Caco-2 (cell line): ENCODE measurements around the gene LTA4H. TPM values are rescaled to one million over a fixed set of nuclear protein-coding genes. Genes with fewer than 3 reads are reported as not detected.
"Not testable (repeated sequence)": the region's sequence is repeated elsewhere in the genome, so short reads cannot be mapped to it uniquely, and the experiment has no call there.

Source experiments
- BruUV-seq: library from RNA; stranded (reverse); fragments of 400-500 nt; replicated peaks from 2 replicates; lab custom pipeline; 2021; lab: Mats Ljungman, UMichigan
- CTCF ChIA-PET: fragments of 300-600 bp; sonication (Branson Sonifier 250); formaldehyde crosslinking; loops from one replicate; lab custom pipeline; 2022; ENCODE audit warnings: antibody characterized with exemption; lab: Charles Lee
- POLR2A ChIA-PET: fragments of 300-600 bp; sonication (Branson Sonifier 250); formaldehyde crosslinking; loops from one replicate; lab custom pipeline; 2022; ENCODE audit warnings: antibody characterized with exemption; lab: Charles Lee
- DNase-seq, 2 experiments: peaks; one replicate each; pipeline versions ENCODE4 v3.0.0 to v3.0.0-alpha.2; 2020 to 2022
- H3K27me3 ChIP-seq: replicated peaks from 2 replicates; pipeline ENCODE4 v1.6.0; 2011; ENCODE audit warnings: low read length; ENCODE audit not compliant: control insufficient read depth, insufficient read depth
- H3K36me3 ChIP-seq: 2 replicates; pipeline ENCODE4 v1.5.1; 2011; ENCODE audit warnings: low read length; ENCODE audit not compliant: control insufficient read depth, insufficient read depth
- H3K4me1 ChIP-seq: fragments of 250-450 bp; sonication (Bioruptor Pico); 2 replicates; pipeline ENCODE4 v1.5.1; 2020; ENCODE audit warnings: mild to moderate bottlenecking
- H3K4me3 ChIP-seq: 2 replicates; pipeline ENCODE4 v1.5.1; 2011; ENCODE audit warnings: low read depth, mild to moderate bottlenecking, control low read depth, low read length
- H3K9me3 ChIP-seq: fragments of 250-450 bp; sonication (Bioruptor Pico); 2 replicates; pipeline ENCODE4 v1.5.1; 2020; ENCODE audit warnings: mild to moderate bottlenecking, moderate library complexity
- H3K27ac Mint-ChIP-seq: one replicate; pipeline ENCODE4 v1.8.0; 2022; ENCODE audit warnings: mixed read lengths; ENCODE audit not compliant: unreplicated experiment
- H3K27me3 Mint-ChIP-seq: one replicate; pipeline ENCODE4 v1.8.0; 2022; ENCODE audit warnings: mixed read lengths; ENCODE audit not compliant: insufficient read depth, unreplicated experiment
- H3K36me3 Mint-ChIP-seq: one replicate; pipeline ENCODE4 v1.8.0; 2022; ENCODE audit warnings: mild to moderate bottlenecking, mixed read lengths; ENCODE audit not compliant: insufficient read depth, unreplicated experiment
- H3K4me1 Mint-ChIP-seq: one replicate; pipeline ENCODE4 v1.8.0; 2022; ENCODE audit warnings: low read depth, mixed read lengths; ENCODE audit not compliant: unreplicated experiment
- H3K4me3 Mint-ChIP-seq: one replicate; pipeline ENCODE4 v1.8.0; 2022; ENCODE audit warnings: mild to moderate bottlenecking, moderate library complexity, mixed read lengths; ENCODE audit not compliant: unreplicated experiment
- H3K9me3 Mint-ChIP-seq: one replicate; pipeline ENCODE4 v1.8.0; 2022; ENCODE audit warnings: mixed read lengths; ENCODE audit not compliant: unreplicated experiment
- CTCF ChIP-seq, 2 experiments: fragments of 200-600 bp in 1 of 2; IDR thresholded peaks; 1 replicate in 1 of 2; 2 replicates in 1 of 2; pipeline versions ENCODE4 v1.5.1 to v1.8.0; 2011 to 2022; ENCODE audit warnings: antibody characterized with exemption in 1 of 2, control low read depth in 1 of 2, inconsistent platforms in 1 of 2, low read depth in 1 of 2, low read length in 1 of 2, mild to moderate bottlenecking in 1 of 2, moderate library complexity in 1 of 2; ENCODE audit not compliant: insufficient read depth in 1 of 2, severe bottlenecking in 1 of 2, unreplicated experiment in 1 of 2
- intact Hi-C: fragments of 100-400 bp; cut with micrococcal nuclease; formaldehyde crosslinking; loops from one replicate; pipeline ENCODE4 v1.10.0; 2022; ENCODE audit not compliant: unreplicated experiment
- total RNA-seq: library from RNA; stranded (reverse); gene quantifications from 2 replicates; pipeline ENCODE4 v1.2.3, GENCODE V29; 2022

Gene LTA4H
- total RNA-seq, 1 experiment from 2014 or later: 56.7 TPM

- Mint-ChIP-seq H3K27ac (no peak overlapping the region), H3K27me3 (no peaks in the 10 kb centered on the region), H3K4me3 (no peak overlapping the region), H3K36me3 (peaks cover 1% of the 10 kb centered on the region), H3K4me1 (peaks cover 7% of the 10 kb centered on the region), H3K9me3 (no peaks in the 10 kb centered on the region)
- no peaks in the 10 kb centered on the region for H3K27me3 ChIP-seq
- intact Hi-C loops: no loop called here
- no peaks in the 10 kb centered on the region for H3K36me3 ChIP-seq
- POLR2A ChIA-PET: no interaction called here
- TF ChIP-seq CTCF (IDR thresholded peaks at IDR 0.05; ENCODE audit: insufficient read depth in 1 of 2, low read depth in 1 of 2, low read length in 1 of 2, severe bottlenecking in 1 of 2, unreplicated experiment in 1 of 2): no peak
- no peak for DNase-seq
- BruUV-seq: no TSS peak
- no peaks in the 10 kb centered on the region for H3K9me3 ChIP-seq
- CTCF ChIA-PET: interaction anchor here (0.7 to 1.3 kb wide), 2 partner anchors 147 to 216 kb away, joined by 3 to 5 read pairs; no protein-coding TSS in a partner anchor
- H3K4me3 ChIP-seq: no peak overlapping the region
- no peaks in the 10 kb centered on the region for H3K4me1 ChIP-seq
Measured at GRCh38 chr12:96068111-96068510, 32.7 kb upstream of the LTA4H start.

GRCh38 chr12:96065776-96066175 lies 30.4 kb upstream of the LTA4H start:
- POLR2A ChIA-PET, H3K27ac Mint-ChIP-seq, H3K9me3 Mint-ChIP-seq, H3K36me3 Mint-ChIP-seq, H3K27me3 ChIP-seq, H3K4me3 Mint-ChIP-seq, H3K9me3 ChIP-seq, H3K36me3 ChIP-seq, H3K4me3 ChIP-seq, H3K4me1 Mint-ChIP-seq, DNase-seq, BruUV-seq, intact Hi-C loops, H3K4me1 ChIP-seq, H3K27me3 Mint-ChIP-seq: not testable (repeated sequence)
- CTCF ChIA-PET: interaction anchor here (2.1 kb wide), 1 partner anchor 150 kb away, joined by 7 read pairs; no protein-coding TSS in a partner anchor

- Mint-ChIP-seq H3K9me3 (no peaks in the 10 kb centered on the region), H3K4me3 (no peak overlapping the region), H3K27me3 (no peaks in the 10 kb centered on the region), H3K36me3 (peaks cover 6% of the 10 kb centered on the region), H3K27ac (no peak overlapping the region), H3K4me1 (no peaks in the 10 kb centered on the region)
- TF ChIP-seq CTCF (IDR thresholded peaks at IDR 0.05; ENCODE audit: insufficient read depth in 1 of 2, low read depth in 1 of 2, low read length in 1 of 2, severe bottlenecking in 1 of 2, unreplicated experiment in 1 of 2): no peak
- no peaks in the 10 kb centered on the region for H3K9me3 ChIP-seq
- no peaks in the 10 kb centered on the region for H3K27me3 ChIP-seq
- intact Hi-C loops: no loop called here
- H3K4me1 ChIP-seq: no peaks in the 10 kb centered on the region
- BruUV-seq: no TSS peak
- H3K36me3 ChIP-seq: no peaks in the 10 kb centered on the region
- H3K4me3 ChIP-seq: no peak overlapping the region
- DNase-seq: no peak
- CTCF ChIA-PET: interaction anchor here (2.1 kb wide), 1 partner anchor 150 kb away, joined by 7 read pairs; no protein-coding TSS in a partner anchor
- POLR2A ChIA-PET: no interaction called here
Measured at GRCh38 chr12:96064966-96065365, 29.6 kb upstream of the LTA4H start.
